ENCODE data around the gene SAMD4A.

SAMD4A gene

DNA sequence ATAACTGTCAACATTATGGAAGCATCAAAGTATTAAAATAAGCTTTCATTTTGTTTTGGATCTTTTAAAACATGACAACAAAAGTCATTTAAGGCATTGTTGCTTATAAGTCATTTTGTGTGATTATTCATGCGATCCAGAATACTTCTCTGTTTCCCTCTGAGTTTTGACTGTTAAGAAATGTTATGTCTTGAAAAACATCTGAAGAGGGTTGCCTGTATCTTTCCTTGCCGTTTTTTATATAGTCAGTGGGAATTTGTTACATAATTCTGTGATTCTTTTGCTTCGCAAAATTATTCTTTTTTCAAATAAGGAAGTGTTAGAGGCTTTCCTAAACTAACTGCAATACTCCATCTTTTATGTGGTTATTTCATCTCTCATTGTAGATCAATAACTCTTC lies 78.7 kb downstream of the SAMD4A start:
- peaks cover 6% of the 10 kb centered on the region for H3K27me3 Mint-ChIP-seq
- H3K36me3 Mint-ChIP-seq: no peaks in the 10 kb centered on the region
- H3K4me1 Mint-ChIP-seq (ENCODE audit: low read depth): peaks cover 7% of the 10 kb centered on the region
- no peaks in the 10 kb centered on the region for H3K9me3 Mint-ChIP-seq (ENCODE audit: low read depth)
- no peak overlapping the region for H3K27ac Mint-ChIP-seq
- no peak overlapping the region for H3K4me3 Mint-ChIP-seq

DNA sequence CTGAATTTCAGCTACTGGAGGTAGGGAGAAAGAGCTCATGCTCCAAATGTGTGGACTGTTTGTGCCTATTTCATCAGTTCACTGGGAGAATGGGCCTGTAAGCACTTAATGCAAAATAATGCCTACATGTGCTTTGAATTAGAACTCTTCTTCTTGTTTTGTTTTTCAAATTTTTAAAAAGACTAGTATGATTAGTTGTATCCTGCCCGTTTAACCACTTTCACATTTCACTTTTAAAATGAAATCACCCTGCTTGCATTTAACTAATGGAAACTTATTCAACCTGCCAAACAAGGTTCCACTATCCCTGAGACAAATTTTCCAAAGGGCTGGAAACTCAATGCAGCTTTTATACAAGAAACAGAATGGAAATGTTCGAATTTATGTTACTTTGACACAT lies 79.7 kb downstream of the SAMD4A start:
- Mint-ChIP-seq H3K27ac (peak overlapping the region; percentile 9), H3K27me3 (peaks cover 7% of the 10 kb centered on the region)

GRCh38 chr14:54647378-54647777 lies 80.5 kb downstream of the SAMD4A start:
- H3K9me3 Mint-ChIP-seq (ENCODE audit: low read depth): no peaks in the 10 kb centered on the region
- no peaks in the 10 kb centered on the region for H3K36me3 Mint-ChIP-seq
- H3K27me3 Mint-ChIP-seq: peaks cover 10% of the 10 kb centered on the region
- no peak overlapping the region for H3K4me3 Mint-ChIP-seq
- peaks cover 7% of the 10 kb centered on the region for H3K4me1 Mint-ChIP-seq (ENCODE audit: low read depth)
- H3K27ac Mint-ChIP-seq: no peak overlapping the region

More for the DNA sequence above, 79.7 kb downstream of the SAMD4A start:
- Mint-ChIP-seq H3K36me3 (no peaks in the 10 kb centered on the region), H3K9me3 (ENCODE audit: low read depth) (no peaks in the 10 kb centered on the region), H3K4me3 (no peak overlapping the region), H3K4me1 (ENCODE audit: low read depth) (peaks cover 7% of the 10 kb centered on the region)

- Mint-ChIP-seq H3K27ac (no peak overlapping the region), H3K4me3 (no peak overlapping the region), H3K27me3 (peaks cover 18% of the 10 kb centered on the region), H3K4me1 (ENCODE audit: low read depth) (peaks cover 7% of the 10 kb centered on the region), H3K36me3 (no peaks in the 10 kb centered on the region), H3K9me3 (ENCODE audit: low read depth) (no peaks in the 10 kb centered on the region)
These were observed 82.1 kb downstream of the SAMD4A start for GRCh38 chr14:54649056-54649455.

DNA sequence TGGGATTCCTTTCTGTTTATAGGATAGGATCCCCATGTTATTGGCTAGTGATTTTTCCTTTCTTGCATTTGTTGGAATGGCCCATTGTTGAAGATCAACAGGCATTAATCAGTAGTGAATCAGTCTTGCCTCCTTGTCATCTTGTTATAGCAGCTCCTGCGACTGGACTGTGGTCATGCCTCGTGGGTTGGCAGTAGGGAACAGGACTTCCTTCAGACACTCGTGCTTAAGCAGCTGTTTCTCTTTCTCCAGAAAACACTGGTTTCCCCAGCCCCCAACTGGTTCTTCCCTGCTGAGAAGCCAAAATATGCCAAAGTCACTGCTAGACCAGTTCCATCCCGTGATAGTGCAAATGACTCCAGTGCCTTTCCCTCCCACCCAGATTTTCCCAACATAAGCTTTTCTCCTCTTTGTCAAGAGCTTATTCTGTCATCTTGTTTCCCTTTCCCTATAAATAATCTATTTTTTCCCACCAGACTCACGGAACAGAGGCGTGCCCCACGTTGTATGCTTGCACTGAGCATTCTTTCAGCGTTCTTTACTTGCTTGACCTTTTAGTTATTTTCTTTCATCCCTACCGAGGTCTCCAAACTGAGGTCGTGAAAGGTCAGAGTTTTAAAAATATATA lies 83.5 kb downstream of the SAMD4A start:
- no peaks in the 10 kb centered on the region for H3K36me3 Mint-ChIP-seq
- H3K9me3 Mint-ChIP-seq (ENCODE audit: low read depth): no peaks in the 10 kb centered on the region
- no peak overlapping the region for H3K4me3 Mint-ChIP-seq
- H3K27ac Mint-ChIP-seq: no peak overlapping the region
- peaks cover 7% of the 10 kb centered on the region for H3K4me1 Mint-ChIP-seq (ENCODE audit: low read depth)
- H3K27me3 Mint-ChIP-seq: peaks cover 21% of the 10 kb centered on the region

DNA sequence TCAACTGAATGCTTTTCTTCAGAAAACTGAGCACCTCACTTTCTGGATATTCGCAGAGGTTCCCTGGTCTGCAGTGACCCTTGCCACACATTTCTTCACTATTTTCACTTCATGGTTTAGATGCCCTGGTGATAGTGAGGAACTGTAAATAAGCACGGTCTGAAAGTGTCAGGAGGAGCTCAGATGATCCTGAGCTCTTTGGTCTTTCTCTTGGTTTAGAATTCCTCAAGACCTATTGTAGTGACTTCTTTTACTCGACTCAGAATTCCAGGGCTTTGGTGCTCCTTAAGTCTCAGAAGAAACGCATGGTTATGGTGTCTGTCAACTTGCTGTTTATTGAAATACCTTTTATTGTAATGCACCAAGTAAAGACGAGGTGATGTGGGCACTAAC lies 84.0 kb downstream of the SAMD4A start:
- H3K4me1 Mint-ChIP-seq (ENCODE audit: low read depth): peaks cover 7% of the 10 kb centered on the region
- no peak overlapping the region for H3K27ac Mint-ChIP-seq
- H3K36me3 Mint-ChIP-seq: no peaks in the 10 kb centered on the region
- H3K27me3 Mint-ChIP-seq: peaks cover 21% of the 10 kb centered on the region
- H3K4me3 Mint-ChIP-seq: no peak overlapping the region
- no peaks in the 10 kb centered on the region for H3K9me3 Mint-ChIP-seq (ENCODE audit: low read depth)

DNA sequence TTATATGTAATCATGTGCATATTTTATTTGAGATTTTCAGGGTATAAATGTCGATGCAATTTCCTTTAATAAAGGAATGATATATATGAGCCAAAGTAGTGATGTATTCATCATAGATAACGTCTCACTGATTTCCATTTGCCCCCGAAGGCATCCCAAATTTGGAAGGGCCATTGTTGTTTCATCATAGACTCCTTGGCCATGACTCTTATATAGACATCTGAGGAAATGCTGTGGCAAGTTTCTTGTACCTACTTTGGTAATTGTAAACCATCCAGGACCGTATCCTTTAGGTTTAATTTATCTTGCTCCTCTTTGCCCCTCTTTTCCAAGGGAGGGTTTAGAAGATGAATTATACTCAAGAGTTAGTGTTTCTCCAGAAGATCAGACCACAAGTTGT lies 84.7 kb downstream of the SAMD4A start:
- H3K36me3 Mint-ChIP-seq: no peaks in the 10 kb centered on the region
- peaks cover 21% of the 10 kb centered on the region for H3K27me3 Mint-ChIP-seq
- no peaks in the 10 kb centered on the region for H3K9me3 Mint-ChIP-seq (ENCODE audit: low read depth)
- no peak overlapping the region for H3K27ac Mint-ChIP-seq
- no peak overlapping the region for H3K4me3 Mint-ChIP-seq
- peaks cover 2% of the 10 kb centered on the region for H3K4me1 Mint-ChIP-seq (ENCODE audit: low read depth)

DNA sequence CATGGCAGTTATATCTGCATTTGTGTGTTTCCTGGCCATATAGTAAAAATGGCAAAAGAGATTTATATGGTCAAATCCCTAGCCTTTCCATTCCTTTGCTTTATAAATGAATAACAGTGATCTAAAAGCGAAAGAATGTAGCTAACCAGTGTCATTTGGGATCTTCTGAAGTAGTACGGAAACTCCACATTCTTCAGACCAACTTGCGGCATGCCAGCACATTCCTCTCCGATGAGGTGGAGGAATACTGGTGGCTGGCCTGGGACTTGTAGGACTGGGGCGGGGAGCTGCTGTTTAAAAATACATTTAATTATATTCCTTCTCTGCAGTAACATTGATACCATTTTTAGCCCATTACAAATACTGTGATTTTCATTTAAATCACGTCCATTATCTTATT lies 85.3 kb downstream of the SAMD4A start:
- Mint-ChIP-seq H3K9me3 (ENCODE audit: low read depth) (no peaks in the 10 kb centered on the region), H3K36me3 (no peaks in the 10 kb centered on the region), H3K27me3 (peaks cover 21% of the 10 kb centered on the region), H3K4me1 (ENCODE audit: low read depth) (no peaks in the 10 kb centered on the region), H3K4me3 (no peak overlapping the region), H3K27ac (no peak overlapping the region)

- H3K27me3 Mint-ChIP-seq: peaks cover 21% of the 10 kb centered on the region
- no peaks in the 10 kb centered on the region for H3K36me3 Mint-ChIP-seq
- H3K27ac Mint-ChIP-seq: no peak overlapping the region
- H3K4me1 Mint-ChIP-seq (ENCODE audit: low read depth): no peaks in the 10 kb centered on the region
- no peaks in the 10 kb centered on the region for H3K9me3 Mint-ChIP-seq (ENCODE audit: low read depth)
- H3K4me3 Mint-ChIP-seq: no peak overlapping the region
These were observed 85.7 kb downstream of the SAMD4A start for GRCh38 chr14:54652605-54653052.

DNA sequence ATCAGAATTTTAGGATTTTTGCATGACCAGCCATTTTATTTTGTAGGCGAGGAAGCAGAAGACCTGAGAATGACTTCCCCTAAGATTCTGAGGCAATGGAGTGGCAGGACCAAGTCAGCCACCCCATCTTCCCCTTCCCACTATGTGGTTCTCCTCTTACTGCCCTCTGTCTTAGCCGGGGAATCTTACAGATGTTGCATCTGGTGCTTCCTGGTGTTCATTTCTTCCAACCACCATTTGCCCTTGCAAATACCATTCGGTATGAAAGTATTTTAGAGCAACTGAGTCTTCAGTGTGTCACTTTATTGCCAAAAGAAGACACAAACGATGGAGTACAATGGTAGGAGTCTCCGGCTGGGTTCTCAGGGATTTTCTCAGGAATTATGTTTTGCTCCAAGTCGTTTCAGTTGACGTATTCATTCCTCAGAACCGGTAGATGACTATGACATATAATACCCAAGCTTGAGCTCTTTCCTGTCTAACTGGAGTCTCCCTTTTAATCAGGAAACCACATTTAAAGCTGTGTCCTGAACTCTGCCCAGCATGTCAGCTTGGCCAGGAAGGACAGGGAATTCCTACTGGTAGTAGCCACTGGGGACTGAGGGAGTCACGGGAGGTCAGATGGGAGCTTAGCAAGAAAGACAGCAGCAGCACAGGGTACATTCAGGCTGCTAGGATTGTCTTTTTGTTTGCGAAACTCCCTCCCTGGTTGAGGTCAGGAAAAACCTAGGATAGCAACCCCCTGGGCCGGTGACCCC lies 87.0 kb downstream of the SAMD4A start:
- Mint-ChIP-seq H3K27me3 (peaks cover 21% of the 10 kb centered on the region), H3K4me1 (ENCODE audit: low read depth) (no peaks in the 10 kb centered on the region), H3K36me3 (no peaks in the 10 kb centered on the region), H3K4me3 (no peak overlapping the region), H3K27ac (no peak overlapping the region), H3K9me3 (ENCODE audit: low read depth) (no peaks in the 10 kb centered on the region)

- Mint-ChIP-seq H3K36me3 (no peaks in the 10 kb centered on the region), H3K27ac (no peak overlapping the region), H3K4me3 (no peak overlapping the region), H3K9me3 (ENCODE audit: low read depth) (no peaks in the 10 kb centered on the region), H3K27me3 (peaks cover 21% of the 10 kb centered on the region), H3K4me1 (ENCODE audit: low read depth) (no peaks in the 10 kb centered on the region)
These were observed 87.7 kb downstream of the SAMD4A start for GRCh38 chr14:54654605-54655004.

GRCh38 chr14:54658836-54659235 lies 91.9 kb downstream of the SAMD4A start:
- H3K9me3 Mint-ChIP-seq (ENCODE audit: low read depth): no peaks in the 10 kb centered on the region
- H3K4me1 Mint-ChIP-seq (ENCODE audit: low read depth): no peaks in the 10 kb centered on the region
- H3K4me3 Mint-ChIP-seq: no peak overlapping the region
- peaks cover 4% of the 10 kb centered on the region for H3K27me3 Mint-ChIP-seq
- H3K36me3 Mint-ChIP-seq: no peaks in the 10 kb centered on the region
- no peak overlapping the region for H3K27ac Mint-ChIP-seq

DNA sequence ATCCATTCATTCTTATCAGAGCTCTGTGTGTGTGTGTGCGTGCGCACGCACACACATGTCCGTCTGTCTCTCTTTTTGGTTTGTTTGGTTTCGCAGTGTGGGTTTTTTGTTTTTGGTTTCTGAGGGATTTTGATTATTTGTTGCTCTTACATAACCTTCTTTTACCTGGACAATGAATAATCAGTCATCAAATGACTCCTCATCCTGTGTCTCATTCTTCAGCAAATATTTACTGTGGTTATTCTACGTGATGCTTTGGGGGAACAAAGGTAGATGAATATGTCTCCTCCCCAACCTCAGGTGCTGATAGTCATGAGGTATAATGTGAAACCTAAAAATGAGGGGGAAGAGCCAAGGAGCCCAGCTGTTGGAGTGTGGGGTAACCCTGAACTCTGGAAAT lies 92.4 kb downstream of the SAMD4A start:
- Mint-ChIP-seq H3K27ac (no peak overlapping the region), H3K36me3 (no peaks in the 10 kb centered on the region), H3K27me3 (peaks cover 2% of the 10 kb centered on the region), H3K4me1 (ENCODE audit: low read depth) (no peaks in the 10 kb centered on the region), H3K4me3 (no peak overlapping the region), H3K9me3 (ENCODE audit: low read depth) (no peaks in the 10 kb centered on the region)

- Mint-ChIP-seq H3K27ac (no peak overlapping the region), H3K4me1 (ENCODE audit: low read depth) (no peaks in the 10 kb centered on the region), H3K36me3 (no peaks in the 10 kb centered on the region), H3K9me3 (ENCODE audit: low read depth) (no peaks in the 10 kb centered on the region), H3K4me3 (no peak overlapping the region), H3K27me3 (no peaks in the 10 kb centered on the region)
These were observed 93.7 kb downstream of the SAMD4A start for GRCh38 chr14:54660604-54661111.

GRCh38 chr14:54662491-54663133 lies 95.7 kb downstream of the SAMD4A start:
- H3K4me3 Mint-ChIP-seq: no peak overlapping the region
- no peaks in the 10 kb centered on the region for H3K27me3 Mint-ChIP-seq
- no peaks in the 10 kb centered on the region for H3K36me3 Mint-ChIP-seq
- H3K9me3 Mint-ChIP-seq (ENCODE audit: low read depth): no peaks in the 10 kb centered on the region
- no peaks in the 10 kb centered on the region for H3K4me1 Mint-ChIP-seq (ENCODE audit: low read depth)
- H3K27ac Mint-ChIP-seq: no peak overlapping the region
